Keratinocyte (primary cell): Measurements from ENCODE around the gene ZC3H18. TPM values are rescaled to one million over a fixed set of nuclear protein-coding genes. Genes with fewer than 3 reads are reported as not detected.

ENCODE experiments used
- DNase-seq: peaks from one replicate; pipeline ENCODE4 v3.0.0-alpha.2; 2011; ENCODE audit warnings: low read depth, missing footprints, low spot score
- FAIRE-seq: peaks from 2 replicates; lab custom pipeline; 2011; peaks lifted over from hg19 to GRCh38; lab: Jason Lieb, UNC
- H2AFZ ChIP-seq: 2 replicates; pipeline ENCODE4 v1.6.0; 2012; ENCODE audit warnings: low read length, control low read depth, inconsistent platforms; ENCODE audit not compliant: control insufficient read depth
- H3K27ac ChIP-seq: 2 replicates; pipeline ENCODE4 v1.5.1; 2011; ENCODE audit warnings: low read length; ENCODE audit not compliant: control insufficient read depth, insufficient read depth
- H3K27me3 ChIP-seq: 3 replicates; pipeline ENCODE4 v1.6.0; 2011; ENCODE audit warnings: low read length; ENCODE audit not compliant: control insufficient read depth, insufficient read depth; ENCODE audit errors: extremely low read depth
- H3K36me3 ChIP-seq, 2 experiments: 2 replicates in 1 of 2; 3 replicates in 1 of 2; pipeline ENCODE4 v1.5.1; 2011; ENCODE audit warnings: low read length in 2 of 2, mild to moderate bottlenecking in 1 of 2; ENCODE audit not compliant: control insufficient read depth in 2 of 2, insufficient read depth in 2 of 2; ENCODE audit errors: extremely low read depth in 1 of 2
- H3K4me1 ChIP-seq: 3 replicates; pipeline ENCODE4 v1.5.1; 2011; ENCODE audit warnings: low read length; ENCODE audit not compliant: control insufficient read depth, insufficient read depth; ENCODE audit errors: extremely low read depth
- H3K4me2 ChIP-seq: 3 replicates; pipeline ENCODE4 v1.6.0; 2011; ENCODE audit warnings: low read depth, low read length; ENCODE audit not compliant: control insufficient read depth, insufficient read depth; ENCODE audit errors: extremely low read depth
- H3K4me3 ChIP-seq, 3 experiments: fragments of 200-600 bp in 1 of 3; sonication (generic) in 1 of 3; 2 replicates in 2 of 3; 3 replicates in 1 of 3; pipeline ENCODE4 v1.5.1; 2011 to 2016; ENCODE audit warnings: low read length in 3 of 3, mild to moderate bottlenecking in 3 of 3, control low read depth in 2 of 3, inconsistent platforms in 1 of 3, low read depth in 1 of 3, mixed read lengths in 1 of 3, mixed run types in 1 of 3, moderate library complexity in 1 of 3; ENCODE audit not compliant: control insufficient read depth in 2 of 3, insufficient read depth in 2 of 3; ENCODE audit errors: extremely low read depth in 1 of 3
- H3K79me2 ChIP-seq: 2 replicates; pipeline ENCODE4 v1.6.0; 2012; ENCODE audit warnings: low read length; ENCODE audit not compliant: control insufficient read depth, insufficient read depth
- H3K9ac ChIP-seq: 3 replicates; pipeline ENCODE4 v1.6.0; 2011; ENCODE audit warnings: low read length; ENCODE audit not compliant: control insufficient read depth, insufficient read depth; ENCODE audit errors: extremely low read depth
- H3K9me1 ChIP-seq: 3 replicates; pipeline ENCODE4 v1.6.0; 2011; ENCODE audit warnings: low read length; ENCODE audit not compliant: control insufficient read depth, insufficient read depth; ENCODE audit errors: extremely low read depth
- H3K9me3 ChIP-seq: 2 replicates; pipeline ENCODE4 v1.5.1; 2012; ENCODE audit warnings: low read depth, low read length; ENCODE audit not compliant: control insufficient read depth
- H4K20me1 ChIP-seq: 3 replicates; pipeline ENCODE4 v1.6.0; 2011; ENCODE audit warnings: low read length; ENCODE audit not compliant: control insufficient read depth, insufficient read depth; ENCODE audit errors: extremely low read depth
- EZH2 ChIP-seq: IDR thresholded peaks from one replicate; pipeline ENCODE4 v1.6.1; 2012; ENCODE audit warnings: inconsistent platforms, mild to moderate bottlenecking, low read length, moderate library complexity
- dilution Hi-C: fragments of 300-500 bp; cut with MboI; formaldehyde crosslinking; loops from one replicate; pipeline ENCODE4 v1.7.0; 2020; ENCODE audit warnings: low sequenced_read_pairs; ENCODE audit not compliant: extremely low pct_ligation_motif_present
- polyA plus RNA-seq, 5 experiments: library from polyadenylated mRNA; depleted of rRNA in 3 of 5; stranded (reverse) in 3 of 5; stranded (forward) in 1 of 5; unstranded in 1 of 5; fragments of >200 nt; gene quantifications; 1 replicate in 1 of 5; 2 replicates in 3 of 5; 3 replicates in 1 of 5; pipeline versions ENCODE4 v1.2.1 to v1.2.3, GENCODE V29; 2011 to 2012; ENCODE audit warnings: missing spikeins in 2 of 5, low read depth in 1 of 5, low replicate concordance in 1 of 5
- TF ChIP-seq, protein P1 (sequence below), 3 experiments: IDR thresholded peaks in 1 of 3; conservative IDR thresholded peaks in 1 of 3; optimal IDR thresholded peaks in 1 of 3; 2 replicates in 2 of 3; 3 replicates in 1 of 3; pipeline versions ENCODE3 to v1.5.1; 2011; ENCODE audit warnings: low read length in 3 of 3, mild to moderate bottlenecking in 3 of 3, moderate library complexity in 2 of 3, control low read depth in 1 of 3, inconsistent platforms in 1 of 3; ENCODE audit not compliant: insufficient read depth in 2 of 3; ENCODE audit errors: extremely low read depth in 1 of 3

The ZC3H18 gene
- polyA plus RNA-seq, 1 donor (not counting 4 experiments of a cell fraction or from before 2014, with no cell fraction given) = 7.5 TPM

GRCh38 chr16:88584676-88585075 lies 14.5 kb downstream of the ZC3H18 start:
- Histone ChIP-seq H3K79me2 (peaks cover 41% of the 10 kb centered on the region), H3K9me3 (no peaks in the 10 kb centered on the region), H3K36me3 (peaks cover 34 to 36% of the 10 kb centered on the region in 2 experiments), H3K4me2 (no peak overlapping the region), H3K27ac (no peak overlapping the region), H2AFZ (no peak overlapping the region), H3K27me3 (no peaks in the 10 kb centered on the region), H3K9me1 (no peaks in the 10 kb centered on the region), H3K4me1 (no peaks in the 10 kb centered on the region), H3K4me3 (no peak overlapping the region), H4K20me1 (peaks cover 6% of the 10 kb centered on the region), H3K9ac (no peak overlapping the region)
- no peak for TF ChIP-seq EZH2
- TF ChIP-seq, protein P1, sequence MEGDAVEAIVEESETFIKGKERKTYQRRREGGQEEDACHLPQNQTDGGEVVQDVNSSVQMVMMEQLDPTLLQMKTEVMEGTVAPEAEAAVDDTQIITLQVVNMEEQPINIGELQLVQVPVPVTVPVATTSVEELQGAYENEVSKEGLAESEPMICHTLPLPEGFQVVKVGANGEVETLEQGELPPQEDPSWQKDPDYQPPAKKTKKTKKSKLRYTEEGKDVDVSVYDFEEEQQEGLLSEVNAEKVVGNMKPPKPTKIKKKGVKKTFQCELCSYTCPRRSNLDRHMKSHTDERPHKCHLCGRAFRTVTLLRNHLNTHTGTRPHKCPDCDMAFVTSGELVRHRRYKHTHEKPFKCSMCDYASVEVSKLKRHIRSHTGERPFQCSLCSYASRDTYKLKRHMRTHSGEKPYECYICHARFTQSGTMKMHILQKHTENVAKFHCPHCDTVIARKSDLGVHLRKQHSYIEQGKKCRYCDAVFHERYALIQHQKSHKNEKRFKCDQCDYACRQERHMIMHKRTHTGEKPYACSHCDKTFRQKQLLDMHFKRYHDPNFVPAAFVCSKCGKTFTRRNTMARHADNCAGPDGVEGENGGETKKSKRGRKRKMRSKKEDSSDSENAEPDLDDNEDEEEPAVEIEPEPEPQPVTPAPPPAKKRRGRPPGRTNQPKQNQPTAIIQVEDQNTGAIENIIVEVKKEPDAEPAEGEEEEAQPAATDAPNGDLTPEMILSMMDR (optimal IDR thresholded peaks at IDR 0.05 in 1 of 3, IDR thresholded peaks at IDR 0.05 in 1 of 3, conservative IDR thresholded peaks at IDR 0.05 in 1 of 3; ENCODE audit: extremely low read depth in 1 of 3, insufficient read depth in 2 of 3, low read length in 3 of 3) = no peak
- DNase-seq = no peak
- FAIRE-seq = no peak
- dilution Hi-C loops = no loop called here

GRCh38 chr16:88585269-88585668 lies 15.1 kb downstream of the ZC3H18 start:
- H3K9me1 ChIP-seq = no peaks in the 10 kb centered on the region
- no peak overlapping the region for H3K4me2 ChIP-seq
- no peak for DNase-seq
- no peaks in the 10 kb centered on the region for H3K9me3 ChIP-seq
- H3K79me2 ChIP-seq = peaks cover 39% of the 10 kb centered on the region
- H3K9ac ChIP-seq = no peak overlapping the region
- dilution Hi-C loops = no loop called here
- no peak for FAIRE-seq
- TF ChIP-seq, protein P1 (optimal IDR thresholded peaks at IDR 0.05 in 1 of 3, IDR thresholded peaks at IDR 0.05 in 1 of 3, conservative IDR thresholded peaks at IDR 0.05 in 1 of 3; ENCODE audit: extremely low read depth in 1 of 3, insufficient read depth in 2 of 3, low read length in 3 of 3) = no peak
- no peak for TF ChIP-seq EZH2
- H3K36me3 ChIP-seq = peaks cover 31 to 37% of the 10 kb centered on the region in 2 experiments
- H3K27ac ChIP-seq = no peak overlapping the region
- no peak overlapping the region for H2AFZ ChIP-seq
- no peaks in the 10 kb centered on the region for H3K4me1 ChIP-seq
- H4K20me1 ChIP-seq = peaks cover 6% of the 10 kb centered on the region
- no peaks in the 10 kb centered on the region for H3K27me3 ChIP-seq
- H3K4me3 ChIP-seq = no peak overlapping the region
